Keratinocyte (primary cell): Measurements from ENCODE around the gene TNKS1BP1. TPM values are rescaled to one million over a fixed set of nuclear protein-coding genes. Genes with fewer than 3 reads are reported as not detected.

Experiments used
- DNase-seq: peaks from one replicate; pipeline ENCODE4 v3.0.0-alpha.2; 2011; ENCODE audit warnings: low read depth, missing footprints, low spot score
- FAIRE-seq: peaks from 2 replicates; lab custom pipeline; 2011; peaks lifted over from hg19 to GRCh38; lab: Jason Lieb, UNC
- H2AFZ ChIP-seq: 2 replicates; pipeline ENCODE4 v1.6.0; 2012; ENCODE audit warnings: low read length, control low read depth, inconsistent platforms; ENCODE audit not compliant: control insufficient read depth
- H3K27ac ChIP-seq: 2 replicates; pipeline ENCODE4 v1.5.1; 2011; ENCODE audit warnings: low read length; ENCODE audit not compliant: control insufficient read depth, insufficient read depth
- H3K27me3 ChIP-seq: 3 replicates; pipeline ENCODE4 v1.6.0; 2011; ENCODE audit warnings: low read length; ENCODE audit not compliant: control insufficient read depth, insufficient read depth; ENCODE audit errors: extremely low read depth
- H3K36me3 ChIP-seq, 2 experiments: 2 replicates in 1 of 2; 3 replicates in 1 of 2; pipeline ENCODE4 v1.5.1; 2011; ENCODE audit warnings: low read length in 2 of 2, mild to moderate bottlenecking in 1 of 2; ENCODE audit not compliant: control insufficient read depth in 2 of 2, insufficient read depth in 2 of 2; ENCODE audit errors: extremely low read depth in 1 of 2
- H3K4me1 ChIP-seq: 3 replicates; pipeline ENCODE4 v1.5.1; 2011; ENCODE audit warnings: low read length; ENCODE audit not compliant: control insufficient read depth, insufficient read depth; ENCODE audit errors: extremely low read depth
- H3K4me2 ChIP-seq: 3 replicates; pipeline ENCODE4 v1.6.0; 2011; ENCODE audit warnings: low read depth, low read length; ENCODE audit not compliant: control insufficient read depth, insufficient read depth; ENCODE audit errors: extremely low read depth
- H3K4me3 ChIP-seq, 3 experiments: fragments of 200-600 bp in 1 of 3; sonication (generic) in 1 of 3; 2 replicates in 2 of 3; 3 replicates in 1 of 3; pipeline ENCODE4 v1.5.1; 2011 to 2016; ENCODE audit warnings: low read length in 3 of 3, mild to moderate bottlenecking in 3 of 3, control low read depth in 2 of 3, inconsistent platforms in 1 of 3, low read depth in 1 of 3, mixed read lengths in 1 of 3, mixed run types in 1 of 3, moderate library complexity in 1 of 3; ENCODE audit not compliant: control insufficient read depth in 2 of 3, insufficient read depth in 2 of 3; ENCODE audit errors: extremely low read depth in 1 of 3
- H3K79me2 ChIP-seq: 2 replicates; pipeline ENCODE4 v1.6.0; 2012; ENCODE audit warnings: low read length; ENCODE audit not compliant: control insufficient read depth, insufficient read depth
- H3K9ac ChIP-seq: 3 replicates; pipeline ENCODE4 v1.6.0; 2011; ENCODE audit warnings: low read length; ENCODE audit not compliant: control insufficient read depth, insufficient read depth; ENCODE audit errors: extremely low read depth
- H3K9me1 ChIP-seq: 3 replicates; pipeline ENCODE4 v1.6.0; 2011; ENCODE audit warnings: low read length; ENCODE audit not compliant: control insufficient read depth, insufficient read depth; ENCODE audit errors: extremely low read depth
- H3K9me3 ChIP-seq: 2 replicates; pipeline ENCODE4 v1.5.1; 2012; ENCODE audit warnings: low read depth, low read length; ENCODE audit not compliant: control insufficient read depth
- H4K20me1 ChIP-seq: 3 replicates; pipeline ENCODE4 v1.6.0; 2011; ENCODE audit warnings: low read length; ENCODE audit not compliant: control insufficient read depth, insufficient read depth; ENCODE audit errors: extremely low read depth
- CTCF ChIP-seq, 3 experiments: IDR thresholded peaks in 1 of 3; conservative IDR thresholded peaks in 1 of 3; optimal IDR thresholded peaks in 1 of 3; 2 replicates in 2 of 3; 3 replicates in 1 of 3; pipeline versions ENCODE3 to v1.5.1; 2011; ENCODE audit warnings: low read length in 3 of 3, mild to moderate bottlenecking in 3 of 3, moderate library complexity in 2 of 3, control low read depth in 1 of 3, inconsistent platforms in 1 of 3; ENCODE audit not compliant: insufficient read depth in 2 of 3; ENCODE audit errors: extremely low read depth in 1 of 3
- EZH2 ChIP-seq: IDR thresholded peaks from one replicate; pipeline ENCODE4 v1.6.1; 2012; ENCODE audit warnings: inconsistent platforms, mild to moderate bottlenecking, low read length, moderate library complexity
- dilution Hi-C: fragments of 300-500 bp; cut with MboI; formaldehyde crosslinking; loops from one replicate; pipeline ENCODE4 v1.7.0; 2020; ENCODE audit warnings: low sequenced_read_pairs; ENCODE audit not compliant: extremely low pct_ligation_motif_present
- polyA plus RNA-seq, 5 experiments: library from polyadenylated mRNA; depleted of rRNA in 3 of 5; stranded (reverse) in 3 of 5; stranded (forward) in 1 of 5; unstranded in 1 of 5; fragments of >200 nt; gene quantifications; 1 replicate in 1 of 5; 2 replicates in 3 of 5; 3 replicates in 1 of 5; pipeline versions ENCODE4 v1.2.1 to v1.2.3, GENCODE V29; 2011 to 2012; ENCODE audit warnings: missing spikeins in 2 of 5, low read depth in 1 of 5, low replicate concordance in 1 of 5

The TNKS1BP1 gene
- polyA plus RNA-seq, 1 donor (not counting 4 experiments of a cell fraction or from before 2014, with no cell fraction given), result 88.3 TPM

- Histone ChIP-seq H3K27me3 (no peaks in the 10 kb centered on the region), H3K4me1 (peaks cover 41% of the 10 kb centered on the region), H4K20me1 (no peaks in the 10 kb centered on the region), H3K36me3 (no peaks in the 10 kb centered on the region), H3K4me3 (no peak overlapping the region), H2AFZ (no peak overlapping the region), H3K79me2 (no peaks in the 10 kb centered on the region), H3K9ac (peak overlapping the region; percentile 23), H3K9me3 (no peaks in the 10 kb centered on the region), H3K4me2 (peak overlapping the region; percentile 40), H3K9me1 (peaks cover 2% of the 10 kb centered on the region), H3K27ac (peak overlapping the region; percentile 60)
- FAIRE-seq (peak; percentile 86), DNase-seq (no peak)
- dilution Hi-C loops, result loop anchor here (25.0 kb wide), 1 partner anchor 452 kb away; no protein-coding TSS in a partner anchor
- no peak for TF ChIP-seq CTCF (optimal IDR thresholded peaks at IDR 0.05 in 1 of 3, IDR thresholded peaks at IDR 0.05 in 1 of 3, conservative IDR thresholded peaks at IDR 0.05 in 1 of 3; ENCODE audit: extremely low read depth in 1 of 3, insufficient read depth in 2 of 3, low read length in 3 of 3)
- TF ChIP-seq EZH2, result no peak
These were observed 35.8 kb downstream of the TNKS1BP1 start for GRCh38 chr11:57288771-57289579.

GRCh38 chr11:57287884-57288283 lies 36.9 kb downstream of the TNKS1BP1 start:
- Histone ChIP-seq H3K9me1 (no peaks in the 10 kb centered on the region), H3K4me3 (no peak overlapping the region), H3K79me2 (no peaks in the 10 kb centered on the region), H3K36me3 (no peaks in the 10 kb centered on the region), H4K20me1 (no peaks in the 10 kb centered on the region), H3K27me3 (no peaks in the 10 kb centered on the region), H3K27ac (peak overlapping the region; percentile 60), H3K4me2 (peak overlapping the region; percentile 40), H2AFZ (no peak overlapping the region), H3K4me1 (peaks cover 30% of the 10 kb centered on the region), H3K9ac (no peak overlapping the region), H3K9me3 (no peaks in the 10 kb centered on the region)
- FAIRE-seq (no peak), DNase-seq (no peak)
- dilution Hi-C loops, result loop anchor here (25.0 kb wide), 1 partner anchor 451 kb away; no protein-coding TSS in a partner anchor
- TF ChIP-seq CTCF (optimal IDR thresholded peaks at IDR 0.05 in 1 of 3, IDR thresholded peaks at IDR 0.05 in 1 of 3, conservative IDR thresholded peaks at IDR 0.05 in 1 of 3; ENCODE audit: extremely low read depth in 1 of 3, insufficient read depth in 2 of 3, low read length in 3 of 3), result no peak
- no peak for TF ChIP-seq EZH2
